Measurements from ENCODE around the gene ZRANB1. TPM values are rescaled to one million over a fixed set of nuclear protein-coding genes. Genes with fewer than 3 reads are reported as not detected.

The ZRANB1 gene
- total and polyA plus RNA-seq, 2 experiments from 2014 or later: 7.9 to 30.0 TPM

GRCh38 chr10:125027871-125028869, 86.2 kb downstream of the ZRANB1 start:
- H3K79me2 ChIP-seq: peaks cover 83% of the 10 kb centered on the region
- no peaks in the 10 kb centered on the region for H3K36me3 ChIP-seq (replicated peaks; ENCODE audit: insufficient read depth, low read depth)
- no peaks in the 10 kb centered on the region for H3K27me3 ChIP-seq
- H4K20me1 ChIP-seq (ENCODE audit: insufficient read depth, poor library complexity, severe bottlenecking): peaks cover 80% of the 10 kb centered on the region
- DNase-seq (ENCODE audit: low spot score): no peak
- H3K4me1 ChIP-seq (ENCODE audit: insufficient read depth): peaks cover 33% of the 10 kb centered on the region
- TF ChIP-seq EZH2phosphoT487 (IDR thresholded peaks at IDR 0.05; ENCODE audit: low read depth, severe bottlenecking, unreplicated experiment) (no peak), CTCF (IDR thresholded peaks at IDR 0.05; ENCODE audit: poor library complexity) (no peak), EZH2 (IDR thresholded peaks at IDR 0.05; ENCODE audit: borderline replicate concordance) (no peak)
- no peak overlapping the region for H3K4me3 ChIP-seq
- H2AFZ ChIP-seq: no peak overlapping the region
- H3K9me2 ChIP-seq (replicated peaks; ENCODE audit: insufficient read depth): no peaks in the 10 kb centered on the region
- no peak overlapping the region for H3K4me2 ChIP-seq
- H3K27ac ChIP-seq: peak overlapping the region; percentile 2
- no peaks in the 10 kb centered on the region for H3K9me3 ChIP-seq (ENCODE audit: low read depth)
- WGBS (ENCODE audit: low lambda C conversion rate, missing lambda C conversion rate): 61% methylated on average over 17 of the region's 17 CpGs

- DNase-seq (ENCODE audit: low spot score): no peak
- Histone ChIP-seq H3K9me2 (replicated peaks; ENCODE audit: insufficient read depth) (no peaks in the 10 kb centered on the region), H3K4me3 (no peak overlapping the region), H3K27ac (peak overlapping the region; percentile 40), H3K4me2 (no peak overlapping the region), H2AFZ (no peak overlapping the region), H4K20me1 (ENCODE audit: insufficient read depth, poor library complexity, severe bottlenecking) (peaks cover 85% of the 10 kb centered on the region), H3K36me3 (replicated peaks; ENCODE audit: insufficient read depth, low read depth) (no peaks in the 10 kb centered on the region), H3K79me2 (peaks cover 86% of the 10 kb centered on the region), H3K9me3 (ENCODE audit: low read depth) (no peaks in the 10 kb centered on the region), H3K4me1 (ENCODE audit: insufficient read depth) (peaks cover 27% of the 10 kb centered on the region), H3K27me3 (no peaks in the 10 kb centered on the region)
- TF ChIP-seq EZH2phosphoT487 (IDR thresholded peaks at IDR 0.05; ENCODE audit: low read depth, severe bottlenecking, unreplicated experiment): no peak
- TF ChIP-seq CTCF (IDR thresholded peaks at IDR 0.05; ENCODE audit: poor library complexity): no peak
- TF ChIP-seq EZH2 (IDR thresholded peaks at IDR 0.05; ENCODE audit: borderline replicate concordance): no peak
- WGBS (ENCODE audit: low lambda C conversion rate, missing lambda C conversion rate): 66% methylated on average over 7 of the region's 7 CpGs
These were observed 87.8 kb downstream of the ZRANB1 start for GRCh38 chr10:125029584-125030242.

GRCh38 chr10:125030567-125031197, 88.8 kb downstream of the ZRANB1 start:
- Histone ChIP-seq H3K4me2 (no peak overlapping the region), H3K36me3 (replicated peaks; ENCODE audit: insufficient read depth, low read depth) (no peaks in the 10 kb centered on the region), H3K4me1 (ENCODE audit: insufficient read depth) (peaks cover 28% of the 10 kb centered on the region), H3K27ac (no peak overlapping the region), H4K20me1 (ENCODE audit: insufficient read depth, poor library complexity, severe bottlenecking) (peaks cover 83% of the 10 kb centered on the region), H3K27me3 (no peaks in the 10 kb centered on the region), H3K4me3 (no peak overlapping the region), H3K79me2 (peaks cover 81% of the 10 kb centered on the region), H3K9me3 (ENCODE audit: low read depth) (no peaks in the 10 kb centered on the region), H2AFZ (no peak overlapping the region), H3K9me2 (replicated peaks; ENCODE audit: insufficient read depth) (no peaks in the 10 kb centered on the region)
- no peak for DNase-seq (ENCODE audit: low spot score)
- TF ChIP-seq EZH2 (IDR thresholded peaks at IDR 0.05; ENCODE audit: borderline replicate concordance) (no peak), CTCF (IDR thresholded peaks at IDR 0.05; ENCODE audit: poor library complexity) (no peak), EZH2phosphoT487 (IDR thresholded peaks at IDR 0.05; ENCODE audit: low read depth, severe bottlenecking, unreplicated experiment) (no peak)
- 89% methylated on average over 10 of the region's 10 CpGs for WGBS (ENCODE audit: low lambda C conversion rate, missing lambda C conversion rate)
